ENCODE measurements around the gene EMC8. TPM values are rescaled to one million over a fixed set of nuclear protein-coding genes. Genes with fewer than 3 reads are reported as not detected.
"Not testable (repeated sequence)": the region's sequence is repeated elsewhere in the genome, so short reads cannot be mapped to it uniquely, and the experiment has no call there.

Gene EMC8
- total RNA-seq, 2 donors from 2014 or later, result 60.1 to 67.6 TPM

DNA sequence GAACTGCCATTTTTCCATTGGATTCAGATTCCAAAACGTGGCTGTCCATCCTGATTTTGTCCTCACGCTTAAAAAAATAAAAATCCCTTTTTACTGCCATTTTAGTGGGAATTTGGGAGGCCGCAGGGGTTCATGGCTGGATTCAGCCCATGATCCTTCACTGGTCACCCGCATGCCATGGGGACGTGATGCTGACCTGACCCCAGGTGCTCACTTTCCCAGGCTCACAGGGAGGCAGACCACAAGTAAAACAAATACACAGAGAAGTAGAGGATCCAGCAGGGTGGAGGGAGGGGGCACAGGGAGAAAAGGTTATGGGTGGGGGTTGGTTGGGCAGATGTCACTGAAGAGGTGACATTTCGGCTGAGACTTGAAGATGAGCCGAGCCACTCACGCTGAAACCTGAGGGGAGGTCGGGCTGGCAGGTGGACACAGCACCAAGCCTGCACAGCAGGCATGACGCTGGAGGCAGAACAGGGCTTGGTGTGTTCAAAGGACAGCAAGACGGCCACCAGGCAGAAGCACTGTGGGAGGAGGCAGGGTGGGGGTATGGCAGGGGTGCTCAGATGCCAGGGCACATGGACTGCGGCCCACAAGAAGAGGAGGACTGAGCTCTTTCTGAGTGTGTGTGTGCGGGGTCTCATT, 10.9 kb upstream of the EMC8 start:
- Mint-ChIP-seq H3K4me1 (peaks cover 4% of the 10 kb centered on the region), H3K27me3 (ENCODE audit: insufficient read depth) (peaks cover 7% of the 10 kb centered on the region), H3K27ac (no peak overlapping the region), H3K4me3 (no peak overlapping the region), H3K36me3 (ENCODE audit: low read depth) (peaks cover 25% of the 10 kb centered on the region), H3K9me3 (peaks cover 5% of the 10 kb centered on the region)
- TF ChIP-seq, protein P1, sequence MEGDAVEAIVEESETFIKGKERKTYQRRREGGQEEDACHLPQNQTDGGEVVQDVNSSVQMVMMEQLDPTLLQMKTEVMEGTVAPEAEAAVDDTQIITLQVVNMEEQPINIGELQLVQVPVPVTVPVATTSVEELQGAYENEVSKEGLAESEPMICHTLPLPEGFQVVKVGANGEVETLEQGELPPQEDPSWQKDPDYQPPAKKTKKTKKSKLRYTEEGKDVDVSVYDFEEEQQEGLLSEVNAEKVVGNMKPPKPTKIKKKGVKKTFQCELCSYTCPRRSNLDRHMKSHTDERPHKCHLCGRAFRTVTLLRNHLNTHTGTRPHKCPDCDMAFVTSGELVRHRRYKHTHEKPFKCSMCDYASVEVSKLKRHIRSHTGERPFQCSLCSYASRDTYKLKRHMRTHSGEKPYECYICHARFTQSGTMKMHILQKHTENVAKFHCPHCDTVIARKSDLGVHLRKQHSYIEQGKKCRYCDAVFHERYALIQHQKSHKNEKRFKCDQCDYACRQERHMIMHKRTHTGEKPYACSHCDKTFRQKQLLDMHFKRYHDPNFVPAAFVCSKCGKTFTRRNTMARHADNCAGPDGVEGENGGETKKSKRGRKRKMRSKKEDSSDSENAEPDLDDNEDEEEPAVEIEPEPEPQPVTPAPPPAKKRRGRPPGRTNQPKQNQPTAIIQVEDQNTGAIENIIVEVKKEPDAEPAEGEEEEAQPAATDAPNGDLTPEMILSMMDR (conservative IDR thresholded peaks at IDR 0.05), result no peak
- DNase-seq, result no peak
- Histone ChIP-seq H3K4me1 (ENCODE audit: control insufficient read depth, insufficient read depth, low read length) (no peaks in the 10 kb centered on the region), H3K4me3 (ENCODE audit: low read length) (no peak overlapping the region), H3K27me3 (ENCODE audit: control insufficient read depth, insufficient read depth, low read length, poor library complexity, severe bottlenecking) (no peaks in the 10 kb centered on the region), H3K36me3 (ENCODE audit: control insufficient read depth, insufficient read depth, low read length) (peaks cover 22% of the 10 kb centered on the region), H3K9me3 (ENCODE audit: control insufficient read depth, low read length) (no peaks in the 10 kb centered on the region), H3K9ac (ENCODE audit: extremely low read depth, low read length, poor library complexity, severe bottlenecking) (no peak overlapping the region), H3K27ac (ENCODE audit: low read depth, low read length) (no peak overlapping the region)
- 88 to 89% methylated on average over 8 to 13 of the region's 13 CpGs for WGBS, 2 experiments (ENCODE audit: insufficient coverage in 1 of 2, insufficient read length in 1 of 2)

DNA sequence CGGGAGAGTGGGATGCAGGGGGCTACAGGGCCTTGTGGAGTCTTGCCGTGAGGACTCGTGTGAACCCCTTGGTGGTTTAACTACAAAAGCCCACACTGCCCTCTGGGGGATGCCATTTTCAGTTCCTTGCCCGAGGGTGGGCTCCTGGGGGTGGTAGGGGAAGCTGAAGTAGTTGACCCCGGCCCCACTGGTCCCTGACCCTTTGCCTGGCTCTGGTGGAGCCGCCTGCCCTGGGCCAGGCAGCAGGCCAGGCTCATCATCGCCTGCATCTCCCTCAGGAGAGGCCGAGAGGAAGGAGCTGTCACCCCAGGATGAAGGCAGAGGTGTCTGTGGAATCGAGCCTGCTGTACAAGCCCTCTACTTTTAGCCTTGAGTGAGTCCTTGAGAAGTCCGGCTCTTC, 10.3 kb upstream of the EMC8 start:
- H3K4me3 ChIP-seq (ENCODE audit: low read length), result no peak overlapping the region
- no peaks in the 10 kb centered on the region for H3K4me1 ChIP-seq (ENCODE audit: control insufficient read depth, insufficient read depth, low read length)
- Mint-ChIP-seq H3K36me3 (ENCODE audit: low read depth) (peaks cover 30% of the 10 kb centered on the region), H3K9me3 (peaks cover 5% of the 10 kb centered on the region), H3K27me3 (ENCODE audit: insufficient read depth) (peaks cover 7% of the 10 kb centered on the region), H3K4me1 (peaks cover 4% of the 10 kb centered on the region), H3K4me3 (no peak overlapping the region), H3K27ac (no peak overlapping the region)
- H3K9ac ChIP-seq (ENCODE audit: extremely low read depth, low read length, poor library complexity, severe bottlenecking), result no peak overlapping the region
- TF ChIP-seq, protein P1 (conservative IDR thresholded peaks at IDR 0.05), result no peak
- H3K9me3 ChIP-seq (ENCODE audit: control insufficient read depth, low read length), result no peaks in the 10 kb centered on the region
- WGBS, 2 experiments (ENCODE audit: insufficient coverage in 1 of 2, insufficient read length in 1 of 2), result 64 to 85% methylated on average over 3 to 10 of the region's 10 CpGs
- no peaks in the 10 kb centered on the region for H3K27me3 ChIP-seq (ENCODE audit: control insufficient read depth, insufficient read depth, low read length, poor library complexity, severe bottlenecking)
- H3K27ac ChIP-seq (ENCODE audit: low read depth, low read length), result no peak overlapping the region
- DNase-seq, result no peak
- peaks cover 27% of the 10 kb centered on the region for H3K36me3 ChIP-seq (ENCODE audit: control insufficient read depth, insufficient read depth, low read length)

DNA sequence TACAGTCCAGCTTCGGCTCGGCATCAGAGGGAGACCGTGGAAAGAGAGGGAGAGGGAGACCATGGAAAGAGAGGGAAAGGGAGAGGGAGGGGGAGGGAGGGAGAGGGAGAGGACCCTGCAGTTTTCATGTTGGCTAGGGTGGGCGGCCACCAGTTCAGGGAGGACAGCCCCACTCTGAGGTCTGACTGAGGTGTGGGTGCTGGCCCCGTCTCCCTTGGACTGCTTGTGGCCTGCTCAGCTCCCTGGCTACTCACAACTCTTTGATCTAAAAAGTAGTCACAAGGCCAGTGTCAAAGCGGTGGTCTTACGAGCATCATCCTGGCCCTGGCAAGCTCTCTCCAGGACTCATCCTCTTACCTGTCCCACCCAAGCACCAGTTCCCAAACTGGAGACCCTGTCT, 9.6 kb upstream of the EMC8 start:
- Histone ChIP-seq H3K27ac (ENCODE audit: low read depth, low read length) (no peak overlapping the region), H3K9me3 (ENCODE audit: control insufficient read depth, low read length) (no peaks in the 10 kb centered on the region), H3K4me1 (ENCODE audit: control insufficient read depth, insufficient read depth, low read length) (no peaks in the 10 kb centered on the region), H3K9ac (ENCODE audit: extremely low read depth, low read length, poor library complexity, severe bottlenecking) (no peak overlapping the region), H3K4me3 (ENCODE audit: low read length) (no peak overlapping the region), H3K27me3 (ENCODE audit: control insufficient read depth, insufficient read depth, low read length, poor library complexity, severe bottlenecking) (no peaks in the 10 kb centered on the region), H3K36me3 (ENCODE audit: control insufficient read depth, insufficient read depth, low read length) (peaks cover 32% of the 10 kb centered on the region)
- no peak for DNase-seq
- peaks cover 7% of the 10 kb centered on the region for H3K27me3 Mint-ChIP-seq (ENCODE audit: insufficient read depth)
- H3K9me3 Mint-ChIP-seq, result peaks cover 5% of the 10 kb centered on the region
- H3K36me3 Mint-ChIP-seq (ENCODE audit: low read depth), result peaks cover 35% of the 10 kb centered on the region
- TF ChIP-seq, protein P1 (conservative IDR thresholded peaks at IDR 0.05), result no peak
- WGBS, 2 experiments (ENCODE audit: insufficient coverage in 1 of 2, insufficient read length in 1 of 2), result 81 to 92% methylated on average over 3 to 7 of the region's 7 CpGs
- H3K4me1 Mint-ChIP-seq, result peaks cover 4% of the 10 kb centered on the region
- no peak overlapping the region for H3K27ac Mint-ChIP-seq
- H3K4me3 Mint-ChIP-seq, result no peak overlapping the region

DNA sequence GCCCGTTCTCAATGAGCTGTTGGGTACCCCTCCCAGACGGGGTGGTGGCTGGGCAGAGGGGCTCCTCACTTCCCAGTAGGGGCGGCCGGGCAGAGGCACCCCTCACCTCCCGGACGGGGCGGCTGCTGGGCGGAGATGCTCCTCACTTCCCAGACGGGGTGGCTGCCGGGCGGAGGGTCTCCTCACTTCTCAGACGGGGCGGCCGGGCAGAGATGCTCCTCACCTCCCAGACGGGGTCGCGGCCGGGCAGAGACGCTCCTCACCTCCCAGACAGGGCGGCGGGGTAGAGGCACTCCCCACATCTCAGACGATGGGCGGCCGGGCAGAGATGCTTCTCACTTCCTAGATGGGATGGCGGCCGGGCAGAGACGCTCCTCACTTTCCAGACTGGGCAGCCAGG, 8.8 kb upstream of the EMC8 start:
- peaks cover 43% of the 10 kb centered on the region for H3K36me3 Mint-ChIP-seq (ENCODE audit: low read depth)
- H3K27me3 ChIP-seq (ENCODE audit: control insufficient read depth, insufficient read depth, low read length, poor library complexity, severe bottlenecking); H3K27ac ChIP-seq (ENCODE audit: low read depth, low read length); H3K9ac ChIP-seq (ENCODE audit: extremely low read depth, low read length, poor library complexity, severe bottlenecking); H3K4me1 Mint-ChIP-seq; H3K9me3 Mint-ChIP-seq; H3K4me3 ChIP-seq (ENCODE audit: low read length); H3K27me3 Mint-ChIP-seq (ENCODE audit: insufficient read depth); H3K27ac Mint-ChIP-seq; H3K9me3 ChIP-seq (ENCODE audit: control insufficient read depth, low read length); H3K4me3 Mint-ChIP-seq; H3K4me1 ChIP-seq (ENCODE audit: control insufficient read depth, insufficient read depth, low read length); DNase-seq: not testable (repeated sequence)
- WGBS, 2 experiments (ENCODE audit: insufficient coverage in 1 of 2, insufficient read length in 1 of 2), result 100% methylated on average over 3 of the region's 27 CpGs; no CpG with 5 or more reads in 1 of the 2 experiments
- peaks cover 40% of the 10 kb centered on the region for H3K36me3 ChIP-seq (ENCODE audit: control insufficient read depth, insufficient read depth, low read length)

DNA sequence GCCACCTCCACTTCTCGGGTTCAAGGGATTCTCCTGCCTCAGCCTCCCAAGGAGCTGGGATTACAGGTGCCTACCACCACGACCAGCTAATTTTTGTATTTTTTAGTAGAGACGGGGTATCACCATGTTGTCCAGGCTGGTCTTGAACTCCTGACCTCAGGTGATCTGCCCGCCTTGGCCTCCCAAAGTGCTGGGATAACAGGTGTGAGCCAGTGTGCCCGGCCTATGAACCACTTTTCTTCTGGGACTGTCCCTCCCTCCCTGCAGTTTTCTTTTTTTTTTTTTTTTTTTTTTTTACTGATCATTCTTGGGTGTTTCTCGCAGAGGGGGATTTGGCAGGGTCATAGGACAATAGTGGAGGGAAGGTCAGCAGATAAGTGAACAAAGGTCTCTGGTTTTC, 8.0 kb upstream of the EMC8 start:
- peaks cover 50% of the 10 kb centered on the region for H3K36me3 Mint-ChIP-seq (ENCODE audit: low read depth)
- not testable (repeated sequence) for H3K27ac ChIP-seq (ENCODE audit: low read depth, low read length); DNase-seq; H3K9ac ChIP-seq (ENCODE audit: extremely low read depth, low read length, poor library complexity, severe bottlenecking); H3K27me3 ChIP-seq (ENCODE audit: control insufficient read depth, insufficient read depth, low read length, poor library complexity, severe bottlenecking); H3K4me1 ChIP-seq (ENCODE audit: control insufficient read depth, insufficient read depth, low read length); H3K9me3 ChIP-seq (ENCODE audit: control insufficient read depth, low read length); H3K4me3 Mint-ChIP-seq; H3K27me3 Mint-ChIP-seq (ENCODE audit: insufficient read depth); H3K4me3 ChIP-seq (ENCODE audit: low read length); H3K4me1 Mint-ChIP-seq; H3K27ac Mint-ChIP-seq; H3K9me3 Mint-ChIP-seq
- 91% methylated on average over 3 to 5 of the region's 6 CpGs for WGBS, 2 experiments (ENCODE audit: insufficient coverage in 1 of 2, insufficient read length in 1 of 2)
- H3K36me3 ChIP-seq (ENCODE audit: control insufficient read depth, insufficient read depth, low read length), result peaks cover 48% of the 10 kb centered on the region

Measured in endodermal cell (in vitro differentiated cells).